Hepatocyte (in vitro differentiated cells): ENCODE results near the gene LAPTM5. TPM values are rescaled to one million over a fixed set of nuclear protein-coding genes. Genes with fewer than 3 reads are reported as not detected.

Source experiments
- DNase-seq: peaks from one replicate; pipeline ENCODE4 v3.0.0-alpha.2; 2016; ENCODE audit warnings: low spot score
- H2AFZ ChIP-seq: fragments of 200-600 bp; sonication (generic); 2 replicates; pipeline ENCODE4 v1.6.0; 2016; ENCODE audit warnings: antibody characterized with exemption, mild to moderate bottlenecking
- H3K27ac ChIP-seq: fragments of 200-600 bp; sonication (generic); 2 replicates; pipeline ENCODE4 v1.5.1; 2016; ENCODE audit warnings: mild to moderate bottlenecking
- H3K27me3 ChIP-seq: fragments of 200-600 bp; sonication (generic); 2 replicates; pipeline ENCODE4 v1.6.1; 2016
- H3K36me3 ChIP-seq: fragments of 200-600 bp; sonication (generic); replicated peaks from 2 replicates; pipeline ENCODE4 v1.5.1; 2016; ENCODE audit warnings: low read depth; ENCODE audit not compliant: insufficient read depth
- H3K4me1 ChIP-seq: fragments of 200-600 bp; sonication (generic); 2 replicates; pipeline ENCODE4 v1.5.1; 2016; ENCODE audit warnings: mild to moderate bottlenecking, moderate library complexity; ENCODE audit not compliant: insufficient read depth
- H3K4me2 ChIP-seq: fragments of 200-600 bp; sonication (generic); 2 replicates; pipeline ENCODE4 v1.6.0; 2016
- H3K4me3 ChIP-seq: fragments of 200-600 bp; sonication (generic); 2 replicates; pipeline ENCODE4 v1.5.1; 2016; ENCODE audit warnings: mild to moderate bottlenecking
- H3K79me2 ChIP-seq: fragments of 200-600 bp; sonication (generic); 2 replicates; pipeline ENCODE4 v1.6.0; 2017; ENCODE audit warnings: mild to moderate bottlenecking
- H3K9me2 ChIP-seq: fragments of 200-600 bp; sonication (generic); replicated peaks from 2 replicates; pipeline ENCODE4 v1.6.0; 2017; ENCODE audit warnings: mild to moderate bottlenecking; ENCODE audit not compliant: insufficient read depth
- H3K9me3 ChIP-seq: fragments of 200-600 bp; sonication (generic); 2 replicates; pipeline ENCODE4 v1.5.1; 2016; ENCODE audit warnings: low read depth, mild to moderate bottlenecking
- H4K20me1 ChIP-seq: fragments of 200-600 bp; sonication (generic); 2 replicates; pipeline ENCODE4 v1.6.0; 2016; ENCODE audit warnings: mild to moderate bottlenecking; ENCODE audit not compliant: insufficient read depth, poor library complexity, severe bottlenecking
- EZH2 ChIP-seq: fragments of 200-600 bp; sonication (generic); IDR thresholded peaks from 2 replicates; pipeline ENCODE4 v1.6.1; 2016; ENCODE audit warnings: antibody characterized with exemption, mild to moderate bottlenecking, borderline replicate concordance
- EZH2phosphoT487 ChIP-seq: fragments of 200-600 bp; sonication (generic); IDR thresholded peaks from one replicate; pipeline ENCODE4 v1.6.1; 2018; ENCODE audit warnings: antibody characterized with exemption, mild to moderate bottlenecking, low read depth, moderate library complexity; ENCODE audit not compliant: unreplicated experiment, severe bottlenecking
- WGBS: methylation state at CpG from one replicate; pipeline ENCODE4 v1.1.6; 2016; ENCODE audit warnings: low lambda C conversion rate; ENCODE audit errors: missing lambda C conversion rate; 5-methylcytosine and 5-hydroxymethylcytosine counted together
- polyA plus RNA-seq: library from polyadenylated mRNA; unstranded; fragments of >200 nt; fragmentation: Nextera tagmentation; extraction: Ambion mirVana; gene quantifications from 2 replicates; pipeline ENCODE4 v1.2.1, GENCODE V29; 2016
- total RNA-seq: library from RNA; depleted of rRNA; stranded (reverse); fragments of >200 nt; gene quantifications from 2 replicates; pipeline ENCODE4 v1.2.3, GENCODE V29; 2014
- TF ChIP-seq, protein P1 (sequence below): fragments of 200-600 bp; sonication (generic); IDR thresholded peaks from 2 replicates; pipeline ENCODE4 v1.5.1; 2016; ENCODE audit warnings: antibody characterized with exemption, mild to moderate bottlenecking; ENCODE audit not compliant: poor library complexity

Gene LAPTM5
- total and polyA plus RNA-seq, 2 experiments from 2014 or later = 2.6 to 3.2 TPM

DNA sequence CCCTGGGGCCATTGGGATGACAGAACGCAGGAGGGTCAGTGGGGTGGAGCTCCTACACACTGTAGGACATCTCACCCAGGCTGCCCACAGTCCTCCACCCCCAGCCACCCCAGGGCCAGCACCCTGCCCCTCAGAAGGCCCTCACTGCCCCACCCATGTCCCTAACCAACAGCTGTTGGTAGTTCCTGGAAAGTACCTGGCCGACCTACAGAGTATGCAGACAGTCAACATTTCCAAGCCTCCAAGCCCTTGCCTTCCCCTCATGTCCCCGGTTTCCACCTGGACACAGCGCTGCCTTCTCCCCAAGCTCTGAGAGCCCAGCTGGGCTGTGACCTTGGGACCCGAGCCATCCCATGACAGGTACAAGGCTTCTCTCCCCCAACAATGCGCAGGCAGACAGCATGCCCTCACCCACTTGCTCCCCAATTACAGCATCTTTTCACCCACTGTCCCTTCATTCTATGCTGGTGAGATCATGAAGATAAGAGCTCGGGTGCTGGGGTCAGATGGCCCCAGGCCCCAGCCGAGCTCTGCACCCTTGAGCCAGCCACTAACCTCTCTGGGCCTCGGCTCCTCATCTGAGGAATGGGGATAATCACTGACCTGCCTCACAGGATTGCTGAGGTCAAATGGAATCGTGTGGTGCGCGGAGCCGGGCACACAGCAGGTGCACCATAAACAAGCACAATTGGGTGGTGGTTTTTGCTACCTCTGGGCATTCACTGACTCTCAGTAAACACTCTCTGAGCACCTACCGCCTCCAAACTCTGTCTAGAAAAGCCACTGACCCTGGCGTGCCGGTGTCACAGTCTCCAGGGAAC is 11.2 kb downstream of the LAPTM5 start:
- 84% methylated on average over 16 of the region's 16 CpGs for WGBS
- H3K4me1 ChIP-seq = peaks cover 17% of the 10 kb centered on the region
- H3K27ac ChIP-seq = peak overlapping the region; percentile 80
- no peak overlapping the region for H3K4me3 ChIP-seq
- no peaks in the 10 kb centered on the region for H3K9me2 ChIP-seq
- no peak overlapping the region for H3K4me2 ChIP-seq
- no peak overlapping the region for H2AFZ ChIP-seq
- no peaks in the 10 kb centered on the region for H4K20me1 ChIP-seq
- H3K9me3 ChIP-seq = no peaks in the 10 kb centered on the region
- DNase-seq = peak; percentile 58
- no peak for TF ChIP-seq EZH2
- TF ChIP-seq, protein P1, sequence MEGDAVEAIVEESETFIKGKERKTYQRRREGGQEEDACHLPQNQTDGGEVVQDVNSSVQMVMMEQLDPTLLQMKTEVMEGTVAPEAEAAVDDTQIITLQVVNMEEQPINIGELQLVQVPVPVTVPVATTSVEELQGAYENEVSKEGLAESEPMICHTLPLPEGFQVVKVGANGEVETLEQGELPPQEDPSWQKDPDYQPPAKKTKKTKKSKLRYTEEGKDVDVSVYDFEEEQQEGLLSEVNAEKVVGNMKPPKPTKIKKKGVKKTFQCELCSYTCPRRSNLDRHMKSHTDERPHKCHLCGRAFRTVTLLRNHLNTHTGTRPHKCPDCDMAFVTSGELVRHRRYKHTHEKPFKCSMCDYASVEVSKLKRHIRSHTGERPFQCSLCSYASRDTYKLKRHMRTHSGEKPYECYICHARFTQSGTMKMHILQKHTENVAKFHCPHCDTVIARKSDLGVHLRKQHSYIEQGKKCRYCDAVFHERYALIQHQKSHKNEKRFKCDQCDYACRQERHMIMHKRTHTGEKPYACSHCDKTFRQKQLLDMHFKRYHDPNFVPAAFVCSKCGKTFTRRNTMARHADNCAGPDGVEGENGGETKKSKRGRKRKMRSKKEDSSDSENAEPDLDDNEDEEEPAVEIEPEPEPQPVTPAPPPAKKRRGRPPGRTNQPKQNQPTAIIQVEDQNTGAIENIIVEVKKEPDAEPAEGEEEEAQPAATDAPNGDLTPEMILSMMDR = no peak
- H3K79me2 ChIP-seq = no peaks in the 10 kb centered on the region
- H3K27me3 ChIP-seq = no peaks in the 10 kb centered on the region
- no peaks in the 10 kb centered on the region for H3K36me3 ChIP-seq

DNA sequence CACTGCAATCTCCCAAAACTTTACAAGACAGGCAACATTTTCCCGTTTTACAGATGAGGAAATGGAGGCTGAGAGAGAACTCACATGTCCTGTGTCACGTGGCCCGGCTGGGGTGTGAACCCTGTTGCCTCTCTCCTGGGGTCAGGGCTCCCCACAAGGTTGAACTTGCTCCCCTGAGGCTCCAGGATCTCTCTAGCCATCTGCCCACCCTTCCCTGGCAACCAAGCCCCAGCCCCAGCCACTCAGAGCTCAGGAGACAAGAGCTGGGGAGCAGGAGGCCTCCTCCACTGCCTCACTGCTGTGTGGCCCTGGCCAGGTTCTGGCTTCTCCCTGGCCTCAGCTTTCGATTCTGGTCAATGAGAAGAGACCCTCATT is 11.8 kb downstream of the LAPTM5 start:
- Histone ChIP-seq H3K27me3 (no peaks in the 10 kb centered on the region), H4K20me1 (no peaks in the 10 kb centered on the region), H3K36me3 (no peaks in the 10 kb centered on the region), H3K4me1 (peaks cover 17% of the 10 kb centered on the region), H3K27ac (peak overlapping the region; percentile 80), H3K9me3 (no peaks in the 10 kb centered on the region), H2AFZ (no peak overlapping the region), H3K4me3 (no peak overlapping the region), H3K9me2 (no peaks in the 10 kb centered on the region), H3K79me2 (no peaks in the 10 kb centered on the region), H3K4me2 (no peak overlapping the region)
- no peak for DNase-seq
- WGBS = 86% methylated on average over 4 of the region's 4 CpGs
- TF ChIP-seq EZH2 (no peak), EZH2phosphoT487 (no peak)
- TF ChIP-seq, protein P1 = no peak

DNA sequence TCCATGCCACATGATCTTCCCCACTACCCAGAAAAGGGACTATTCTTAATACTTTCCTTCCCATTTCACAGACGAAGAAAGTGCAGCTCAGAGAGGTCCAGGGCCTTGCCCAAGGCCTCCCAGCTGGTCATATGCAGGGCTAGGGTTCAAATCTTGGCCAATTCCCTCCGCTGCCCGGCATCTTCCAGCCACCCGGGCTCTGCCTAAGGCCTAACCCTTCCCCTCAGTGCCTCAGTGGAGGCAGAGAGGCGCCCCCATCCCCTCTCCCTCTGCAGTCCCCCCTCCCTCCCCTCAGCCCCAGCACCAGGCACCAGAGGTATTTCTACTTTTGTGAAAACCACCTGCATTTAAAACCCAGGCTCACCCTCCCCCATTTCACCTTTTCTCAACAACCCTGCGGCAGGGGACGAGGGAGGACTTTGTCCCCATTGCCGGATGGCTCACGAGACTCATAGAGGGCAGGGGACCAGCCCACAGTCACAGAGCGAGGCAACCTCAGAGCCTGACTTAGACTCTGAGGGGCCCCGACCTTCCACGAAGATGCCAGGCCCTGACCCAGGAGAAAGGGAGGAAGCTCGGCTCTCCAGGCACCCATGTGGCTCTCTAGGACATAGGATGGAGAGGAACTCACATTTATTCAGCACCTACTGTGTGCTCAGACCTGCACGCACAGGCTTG is 12.3 kb downstream of the LAPTM5 start:
- Histone ChIP-seq H3K27me3 (no peaks in the 10 kb centered on the region), H3K27ac (peak overlapping the region; percentile 80), H3K79me2 (no peaks in the 10 kb centered on the region), H3K4me1 (peaks cover 17% of the 10 kb centered on the region), H3K4me3 (no peak overlapping the region), H3K4me2 (peak overlapping the region; percentile 56), H4K20me1 (no peaks in the 10 kb centered on the region), H3K9me3 (no peaks in the 10 kb centered on the region), H3K9me2 (no peaks in the 10 kb centered on the region), H3K36me3 (no peaks in the 10 kb centered on the region), H2AFZ (no peak overlapping the region)
- DNase-seq = peak; percentile 72
- 58% methylated on average over 13 of the region's 14 CpGs for WGBS
- TF ChIP-seq, protein P1 = no peak
- TF ChIP-seq EZH2 = no peak
- no peak for TF ChIP-seq EZH2phosphoT487
